Lower lobe of right lung (tissue), 2 donors: ENCODE data around the gene ZNF678. TPM values are rescaled to one million over a fixed set of nuclear protein-coding genes. Genes with fewer than 3 reads are reported as not detected.

Experiments used
- ATAC-seq, 2 donors: fragments of 200-7000 bp; cut with Tn5 transposase; one replicate each; pipeline ENCODE4 v1.9.1; 2020 to 2022; ENCODE audit warnings: mild to moderate bottlenecking in 2 of 2, moderate library complexity in 2 of 2
- DNase-seq: peaks from one replicate; pipeline ENCODE4 v3.0.0-alpha.2; 2020
- H3K27ac ChIP-seq: fragments of 200-600 bp; one replicate; pipeline ENCODE4 v1.8.0; 2022
- H3K27me3 ChIP-seq: fragments of 200-600 bp; one replicate; pipeline ENCODE4 v1.8.0; 2022; ENCODE audit warnings: low read depth
- H3K36me3 ChIP-seq: fragments of 200-600 bp; one replicate; pipeline ENCODE4 v1.8.0; 2022; ENCODE audit warnings: mild to moderate bottlenecking
- H3K4me1 ChIP-seq: fragments of 200-600 bp; one replicate; pipeline ENCODE4 v1.8.0; 2022
- H3K4me3 ChIP-seq: fragments of 200-600 bp; one replicate; pipeline ENCODE4 v1.8.0; 2022; ENCODE audit warnings: mild to moderate bottlenecking
- H3K9me3 ChIP-seq: fragments of 200-600 bp; one replicate; pipeline ENCODE4 v1.8.0; 2022
- CTCF ChIP-seq: fragments of 200-600 bp; IDR thresholded peaks from one replicate; pipeline ENCODE4 v1.8.0; 2022; ENCODE audit warnings: antibody characterized with exemption, mild to moderate bottlenecking
- intact Hi-C: fragments of 100-400 bp; cut with DNase I; formaldehyde crosslinking; loops from one replicate; pipeline ENCODE4 v1.11.0; 2022
- total RNA-seq: library from RNA; stranded (reverse); fragmentation: NEBNext Ultra II Directional; extraction: Animal tissue kit (Norgen Biotek cat#: 25700); gene quantifications from one replicate; pipeline ENCODE4 v1.2.1, GENCODE V29; 2021
- donor health status: DM: no; HTN: yes; CAD: no; lungs with severe emphysema.

Gene ZNF678
- total RNA-seq, 1 donor from 2014 or later = 9.0 TPM

- no peak for DNase-seq
- Histone ChIP-seq H3K4me1 (peaks cover 12% of the 10 kb centered on the region), H3K9me3 (no peaks in the 10 kb centered on the region), H3K36me3 (no peaks in the 10 kb centered on the region), H3K27ac (no peak overlapping the region), H3K27me3 (peaks cover 37% of the 10 kb centered on the region), H3K4me3 (no peak overlapping the region)
- no peak for ATAC-seq
- no peak for TF ChIP-seq CTCF
- intact Hi-C loops = no loop called here
Observed at GRCh38 chr1:227562037-227562436, 1.3 kb upstream of the ZNF678 start.

- H3K27ac ChIP-seq = peak overlapping the region; percentile 90
- H3K27me3 ChIP-seq = peaks cover 35% of the 10 kb centered on the region
- no peak for DNase-seq
- no peaks in the 10 kb centered on the region for H3K9me3 ChIP-seq
- H3K4me1 ChIP-seq = peaks cover 12% of the 10 kb centered on the region
- ATAC-seq = no peak
- TF ChIP-seq CTCF = no peak
- H3K4me3 ChIP-seq = peak overlapping the region; percentile 80
- H3K36me3 ChIP-seq = no peaks in the 10 kb centered on the region
- intact Hi-C loops = no loop called here
Observed at GRCh38 chr1:227562933-227563323, 428 bp upstream of the ZNF678 start.

GRCh38 chr1:227567256-227567655, 3.9 kb downstream of the ZNF678 start:
- intact Hi-C loops = no loop called here
- H3K9me3 ChIP-seq = no peaks in the 10 kb centered on the region
- no peaks in the 10 kb centered on the region for H3K36me3 ChIP-seq
- TF ChIP-seq CTCF = no peak
- H3K27ac ChIP-seq = no peak overlapping the region
- no peaks in the 10 kb centered on the region for H3K27me3 ChIP-seq
- H3K4me1 ChIP-seq = peaks cover 12% of the 10 kb centered on the region
- DNase-seq (no peak), ATAC-seq (no peak)
- no peak overlapping the region for H3K4me3 ChIP-seq

GRCh38 chr1:227568593-227568992, 5.2 kb downstream of the ZNF678 start:
- Histone ChIP-seq H3K4me1 (peaks cover 12% of the 10 kb centered on the region), H3K27me3 (no peaks in the 10 kb centered on the region), H3K9me3 (no peaks in the 10 kb centered on the region), H3K4me3 (no peak overlapping the region), H3K27ac (no peak overlapping the region), H3K36me3 (no peaks in the 10 kb centered on the region)
- ATAC-seq (no peak), DNase-seq (no peak)
- intact Hi-C loops = no loop called here
- no peak for TF ChIP-seq CTCF

GRCh38 chr1:227572752-227573151, 9.4 kb downstream of the ZNF678 start:
- no peaks in the 10 kb centered on the region for H3K4me1 ChIP-seq
- ATAC-seq = no peak
- no peaks in the 10 kb centered on the region for H3K27me3 ChIP-seq
- no peak for TF ChIP-seq CTCF
- no peak for DNase-seq
- no peak overlapping the region for H3K27ac ChIP-seq
- no peak overlapping the region for H3K4me3 ChIP-seq
- no peaks in the 10 kb centered on the region for H3K36me3 ChIP-seq
- intact Hi-C loops = no loop called here
- peaks cover 19% of the 10 kb centered on the region for H3K9me3 ChIP-seq

- Histone ChIP-seq H3K4me3 (no peak overlapping the region), H3K27me3 (no peaks in the 10 kb centered on the region), H3K9me3 (peaks cover 28% of the 10 kb centered on the region), H3K36me3 (no peaks in the 10 kb centered on the region), H3K4me1 (no peaks in the 10 kb centered on the region), H3K27ac (no peak overlapping the region)
- ATAC-seq (no peak), DNase-seq (no peak)
- no peak for TF ChIP-seq CTCF
- intact Hi-C loops = no loop called here
Observed at GRCh38 chr1:227574926-227575325, 11.6 kb downstream of the ZNF678 start.
